HG02642 (cell line): ENCODE data around the gene TNFRSF21.
A peak's percentile ranks its signal among the peaks of the same experiment; 100 is the strongest.
"Not testable (repeated sequence)": the region's sequence is repeated elsewhere in the genome, so short reads cannot be mapped to it uniquely, and the experiment has no call there.

Experiments
- ATAC-seq: cut with Tn5 transposase; IDR thresholded peaks from one replicate; pipeline ENCODE4 v1.9.1; 2021; ENCODE audit warnings: mild to moderate bottlenecking; ENCODE audit not compliant: unreplicated experiment, poor library complexity

Gene TNFRSF21, protein sequence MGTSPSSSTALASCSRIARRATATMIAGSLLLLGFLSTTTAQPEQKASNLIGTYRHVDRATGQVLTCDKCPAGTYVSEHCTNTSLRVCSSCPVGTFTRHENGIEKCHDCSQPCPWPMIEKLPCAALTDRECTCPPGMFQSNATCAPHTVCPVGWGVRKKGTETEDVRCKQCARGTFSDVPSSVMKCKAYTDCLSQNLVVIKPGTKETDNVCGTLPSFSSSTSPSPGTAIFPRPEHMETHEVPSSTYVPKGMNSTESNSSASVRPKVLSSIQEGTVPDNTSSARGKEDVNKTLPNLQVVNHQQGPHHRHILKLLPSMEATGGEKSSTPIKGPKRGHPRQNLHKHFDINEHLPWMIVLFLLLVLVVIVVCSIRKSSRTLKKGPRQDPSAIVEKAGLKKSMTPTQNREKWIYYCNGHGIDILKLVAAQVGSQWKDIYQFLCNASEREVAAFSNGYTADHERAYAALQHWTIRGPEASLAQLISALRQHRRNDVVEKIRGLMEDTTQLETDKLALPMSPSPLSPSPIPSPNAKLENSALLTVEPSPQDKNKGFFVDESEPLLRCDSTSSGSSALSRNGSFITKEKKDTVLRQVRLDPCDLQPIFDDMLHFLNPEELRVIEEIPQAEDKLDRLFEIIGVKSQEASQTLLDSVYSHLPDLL

GRCh38 chr6:47309291-47310130 is at the start of gene TNFRSF21:
Gene TNFRSF21, minus strand, starts transcription at chr6:47309905. Its CDS starts 394 bp downstream, at chr6:47309511.
- ATAC-seq = peak; percentile 100

DNA sequence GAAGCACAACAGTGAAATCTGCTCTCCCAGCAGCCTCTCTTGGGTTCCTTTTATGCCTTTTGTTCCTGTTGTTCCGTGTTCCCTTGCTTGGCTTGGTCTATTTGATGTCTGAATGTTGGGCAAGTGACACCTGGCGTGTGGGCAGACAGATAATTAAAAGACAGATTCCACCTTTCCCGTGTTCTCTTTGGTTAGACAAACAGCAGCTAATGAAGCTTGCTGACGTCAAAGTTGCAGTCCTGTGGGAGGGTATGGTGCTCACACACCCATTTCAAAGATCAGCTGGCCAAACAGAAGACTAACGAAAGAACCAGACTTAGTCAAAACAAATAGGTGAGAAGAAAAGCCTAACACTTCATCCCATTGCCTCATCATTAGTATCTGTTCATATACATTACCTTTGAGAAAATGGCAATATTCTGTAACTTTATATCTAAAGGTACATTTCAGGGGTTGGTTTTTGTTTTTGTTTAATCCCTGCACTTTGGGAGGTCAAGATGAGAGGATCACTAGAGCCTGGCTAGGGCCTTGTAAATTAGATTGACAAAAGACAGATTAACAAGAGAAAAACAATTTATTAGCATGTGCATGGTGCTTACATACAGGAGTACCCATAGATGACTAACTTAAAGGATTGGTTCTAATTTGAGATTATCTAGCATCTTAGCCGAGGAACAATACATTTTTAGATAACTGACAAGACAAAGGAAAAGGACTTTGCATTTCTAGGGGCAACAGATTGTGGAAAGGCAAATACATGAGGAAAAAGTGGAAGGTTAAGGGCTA is 48.9 kb upstream of the TNFRSF21 start:
- peak; percentile 45 for ATAC-seq

GRCh38 chr6:47357827-47358226 is 48.1 kb upstream of the TNFRSF21 start:
- peak; percentile 63 for ATAC-seq

GRCh38 chr6:47355496-47355895 is 45.8 kb upstream of the TNFRSF21 start:
- ATAC-seq = no peak

- ATAC-seq = no peak
These were observed 44.2 kb upstream of the TNFRSF21 start for GRCh38 chr6:47353871-47354270.

DNA sequence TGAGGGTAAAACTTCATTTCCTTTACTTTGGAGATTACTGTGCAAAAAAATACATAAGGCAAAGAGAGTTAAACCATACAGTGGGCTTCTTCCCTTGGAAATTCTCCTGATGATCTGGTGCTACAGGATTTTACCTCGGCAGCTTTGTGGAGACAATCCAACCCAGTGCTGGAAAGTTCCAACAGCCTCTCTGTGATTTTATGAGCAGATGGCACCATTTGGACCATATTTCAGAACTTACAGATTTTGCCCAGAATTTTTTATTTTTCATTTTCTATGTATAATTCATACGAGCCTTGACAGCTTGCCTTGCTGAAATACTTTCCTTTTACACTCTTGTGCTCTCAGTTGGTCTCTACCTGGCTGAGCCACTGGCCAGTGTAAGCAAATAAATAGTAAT is 43.3 kb upstream of the TNFRSF21 start:
- ATAC-seq = no peak

GRCh38 chr6:47352194-47352920 is 42.7 kb upstream of the TNFRSF21 start:
- ATAC-seq = no peak

GRCh38 chr6:47351621-47352020 is 41.9 kb upstream of the TNFRSF21 start:
- no peak for ATAC-seq

GRCh38 chr6:47349931-47350330 is 40.2 kb upstream of the TNFRSF21 start:
- no peak for ATAC-seq

GRCh38 chr6:47348316-47348863 is 38.7 kb upstream of the TNFRSF21 start:
- no peak for ATAC-seq

GRCh38 chr6:47345761-47346160 is 36.1 kb upstream of the TNFRSF21 start:
- ATAC-seq = no peak

DNA sequence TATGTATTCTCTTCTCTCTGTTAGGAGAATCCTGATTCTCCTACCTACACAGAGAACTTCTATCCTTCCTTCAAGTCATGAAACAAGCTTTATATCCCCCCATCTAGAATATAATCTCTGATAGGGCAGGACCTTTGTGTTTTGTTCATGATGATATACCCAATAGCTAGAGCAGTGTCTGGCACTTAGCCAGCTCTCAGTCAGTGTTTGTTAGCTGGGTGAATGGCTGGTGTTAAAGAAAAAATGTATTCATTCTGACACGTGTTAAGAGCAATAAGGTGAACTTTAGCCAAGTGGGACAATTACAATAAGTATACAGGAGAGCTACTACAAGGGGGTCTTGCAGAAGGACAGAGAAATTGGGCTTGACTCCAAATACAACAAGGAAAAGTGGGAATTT is 34.3 kb upstream of the TNFRSF21 start:
- no peak for ATAC-seq

DNA sequence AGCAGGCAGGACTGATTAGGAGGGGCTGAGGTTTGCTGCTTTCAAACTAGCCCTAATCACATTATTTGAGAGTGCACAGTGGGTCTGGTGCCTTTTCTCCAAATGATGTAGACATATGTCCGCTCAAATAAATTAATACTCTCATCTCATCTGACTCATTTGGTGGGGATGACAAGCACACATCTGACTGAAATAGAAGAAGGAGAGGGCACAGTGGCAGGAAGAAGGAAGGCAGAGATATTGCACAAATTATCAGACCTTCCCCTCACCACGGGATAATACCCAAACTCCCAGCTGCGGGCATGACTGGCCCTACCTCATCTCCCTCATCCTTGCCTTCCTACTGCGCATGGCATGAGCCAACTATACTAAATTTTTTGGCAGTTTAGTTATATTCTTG is 33.9 kb upstream of the TNFRSF21 start:
- no peak for ATAC-seq

- no peak for ATAC-seq
These were observed 33.1 kb upstream of the TNFRSF21 start for GRCh38 chr6:47342824-47343223.

DNA sequence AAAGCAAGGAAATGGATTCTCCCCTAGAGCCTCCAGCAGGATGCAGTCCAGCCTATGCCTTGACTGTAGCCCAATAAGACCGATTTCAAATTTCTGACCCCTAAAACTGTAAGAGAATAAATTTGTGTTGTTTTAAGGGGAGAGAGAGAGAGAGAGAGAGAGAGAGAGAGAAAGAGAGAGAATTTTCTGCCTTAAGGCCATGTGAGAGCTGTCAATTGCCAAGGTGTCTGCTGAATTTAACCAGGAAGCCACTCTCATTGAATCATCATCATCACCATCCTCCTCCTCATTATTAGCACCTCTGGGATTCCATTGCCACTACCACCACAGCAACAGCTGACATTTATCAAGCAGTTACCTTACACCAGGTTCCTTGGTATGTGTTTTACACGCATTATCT is 27.8 kb upstream of the TNFRSF21 start:
- no peak for ATAC-seq

- ATAC-seq = no peak
These were observed 26.6 kb upstream of the TNFRSF21 start for GRCh38 chr6:47336334-47336733.

DNA sequence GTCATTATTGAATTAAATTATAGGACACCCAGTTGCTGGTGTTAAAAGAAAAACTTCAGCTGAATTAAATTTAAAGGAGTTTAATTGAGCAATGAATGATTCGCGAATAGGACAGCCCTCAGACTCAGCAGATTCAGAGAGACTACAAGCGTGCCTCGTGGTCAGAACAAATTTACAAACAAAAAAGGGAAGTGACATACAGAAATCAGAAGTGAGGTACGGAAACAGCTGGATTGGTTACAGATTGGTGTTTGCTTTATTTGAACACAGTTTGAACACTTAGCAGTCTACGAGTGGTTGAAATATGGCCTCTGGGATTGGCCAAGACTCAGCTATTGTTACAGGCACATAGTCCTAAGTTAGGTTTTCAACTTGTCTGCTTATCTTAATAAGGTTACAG is 25.8 kb upstream of the TNFRSF21 start:
- ATAC-seq = peak; percentile 97

- no peak for ATAC-seq
These were observed 24.6 kb upstream of the TNFRSF21 start for GRCh38 chr6:47334334-47334733.

DNA sequence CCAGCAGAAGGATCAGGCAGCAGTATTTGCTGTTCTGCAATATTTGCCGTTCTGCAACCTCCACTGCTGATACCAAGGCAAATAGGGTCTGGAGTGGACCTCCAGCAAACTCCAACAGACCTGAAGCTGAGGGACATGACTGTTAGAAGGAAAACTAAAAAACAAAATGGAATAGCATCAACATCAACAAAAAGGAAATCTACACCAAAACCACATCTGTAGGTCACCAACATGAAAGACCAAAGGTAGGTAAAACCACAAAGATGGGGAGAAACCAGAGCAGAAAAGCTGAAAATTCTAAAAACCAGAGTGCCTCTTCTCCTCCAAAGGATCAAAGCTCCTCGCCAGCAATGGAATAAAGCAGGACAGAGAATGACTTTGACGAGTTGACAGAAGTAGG is 18.9 kb upstream of the TNFRSF21 start:
- ATAC-seq = not testable (repeated sequence)
